AG08396 (cell line): ENCODE measurements around the gene ARFGEF2.
"Not testable (repeated sequence)": the region's sequence is repeated elsewhere in the genome, so short reads cannot be mapped to it uniquely, and the experiment has no call there.

Source experiments
- DNase-seq: peaks from one replicate; pipeline ENCODE4 v3.0.0; 2012; ENCODE audit warnings: low spot score, mixed read lengths

Gene ARFGEF2

DNA sequence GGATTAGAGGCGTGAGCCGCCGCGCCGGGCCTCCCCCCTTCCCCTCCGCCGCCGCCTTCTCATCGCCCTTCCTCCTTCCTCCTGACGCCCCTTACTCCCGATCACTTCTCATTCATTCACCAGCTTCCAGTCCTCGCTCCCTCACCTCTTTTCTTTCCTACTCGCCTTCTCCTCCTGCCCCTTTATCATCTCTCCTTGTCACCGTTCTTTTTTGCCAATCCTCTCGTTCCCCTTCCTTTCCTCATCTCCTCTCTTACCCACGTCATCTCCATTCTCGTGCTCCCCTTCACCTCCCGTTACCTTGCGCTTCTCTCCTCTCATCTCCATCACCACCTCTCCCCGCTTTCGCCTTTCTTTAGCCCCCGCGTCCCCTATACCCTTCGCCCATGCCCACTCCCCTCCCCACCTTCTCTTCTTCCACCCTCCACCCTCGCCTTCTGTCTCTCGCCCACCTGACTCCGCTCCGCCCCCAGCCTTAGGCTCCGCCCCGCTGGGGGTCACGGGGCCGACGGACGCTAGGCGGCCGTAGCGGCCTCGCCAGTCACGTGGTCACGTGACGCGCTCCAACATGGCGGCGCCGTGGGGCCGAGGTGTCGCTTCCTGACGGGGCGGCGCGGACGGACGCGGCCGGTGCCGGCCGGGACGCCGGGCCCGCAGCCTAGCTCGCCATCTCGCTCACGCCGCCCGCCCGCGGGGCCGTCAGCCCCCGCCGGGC, at the start of gene ARFGEF2:
TSS of gene ARFGEF2 (plus strand) at position 544 of the 715 bp plus-strand sequence. CDS start 179 bp downstream, outside the sequence.
- peak; percentile 98 for DNase-seq

DNA sequence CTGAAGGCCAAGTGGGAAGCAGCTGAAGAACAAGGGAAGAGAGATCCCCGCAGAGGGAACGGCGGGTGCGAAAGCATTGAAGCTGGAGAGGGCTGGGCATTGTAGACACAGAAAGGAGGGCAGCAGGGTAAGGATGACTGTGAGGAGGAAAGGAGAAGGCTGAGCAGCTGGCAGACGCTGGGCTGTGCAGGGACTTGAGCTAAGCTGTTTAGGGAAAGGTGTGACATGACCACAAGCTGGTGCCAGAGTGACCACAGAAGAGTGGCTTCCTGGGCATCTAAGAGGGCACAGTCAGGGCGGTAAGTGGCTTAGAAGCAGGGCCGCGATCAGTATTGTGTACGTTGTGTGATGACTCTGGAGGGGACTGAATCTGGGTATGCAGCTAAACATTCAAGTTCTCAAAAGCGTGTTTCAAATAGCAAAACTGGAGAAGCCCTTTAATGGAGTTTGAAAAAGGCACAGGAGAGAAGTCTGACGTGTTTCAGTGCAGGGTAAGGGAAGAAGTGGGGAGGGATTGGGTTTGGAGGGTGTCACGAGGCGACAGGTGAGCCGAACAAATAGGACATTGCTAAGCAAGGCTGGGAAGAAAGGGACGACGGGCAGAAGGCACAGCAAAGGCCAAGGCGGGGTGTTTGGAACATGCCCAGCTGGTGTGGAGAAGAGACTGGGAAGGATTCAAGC, 46.1 kb upstream of the ARFGEF2 start:
- DNase-seq: no peak

DNA sequence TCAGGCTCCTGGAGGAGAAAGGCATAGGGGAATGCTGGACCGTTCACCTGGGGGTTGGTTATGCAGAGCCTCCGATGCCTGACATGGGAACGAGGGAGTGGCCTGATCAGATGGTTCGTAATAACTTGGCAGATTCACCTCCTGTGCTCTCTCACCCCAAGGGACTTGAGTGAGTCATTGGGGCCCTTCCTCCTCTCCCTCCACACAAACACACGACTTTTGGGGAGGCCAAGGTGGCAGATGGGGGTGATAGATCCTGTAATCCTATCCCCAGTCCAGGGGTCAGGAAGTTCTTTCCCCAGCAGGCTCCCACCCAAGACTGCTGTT, 45.6 kb upstream of the ARFGEF2 start:
- DNase-seq: no peak

DNA sequence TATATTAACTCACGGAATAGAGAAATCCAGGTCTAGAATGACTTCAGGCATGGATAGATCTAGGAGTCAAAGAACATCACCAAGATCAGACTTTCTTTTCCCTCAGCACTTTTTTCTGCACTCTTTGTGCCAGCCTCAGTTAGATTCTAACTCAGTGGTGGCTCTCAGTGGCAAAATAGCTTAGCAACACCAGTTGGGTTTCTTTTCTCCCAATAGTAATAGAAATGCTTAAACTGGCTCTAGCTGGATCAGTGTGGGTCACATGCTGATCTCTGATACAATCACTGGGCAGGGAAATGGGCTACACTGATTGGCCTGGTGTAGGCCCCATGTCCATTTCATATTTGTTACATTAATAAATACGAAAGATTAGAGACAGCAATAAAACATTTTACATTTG, 44.2 kb upstream of the ARFGEF2 start:
- peak; percentile 30 for DNase-seq

DNA sequence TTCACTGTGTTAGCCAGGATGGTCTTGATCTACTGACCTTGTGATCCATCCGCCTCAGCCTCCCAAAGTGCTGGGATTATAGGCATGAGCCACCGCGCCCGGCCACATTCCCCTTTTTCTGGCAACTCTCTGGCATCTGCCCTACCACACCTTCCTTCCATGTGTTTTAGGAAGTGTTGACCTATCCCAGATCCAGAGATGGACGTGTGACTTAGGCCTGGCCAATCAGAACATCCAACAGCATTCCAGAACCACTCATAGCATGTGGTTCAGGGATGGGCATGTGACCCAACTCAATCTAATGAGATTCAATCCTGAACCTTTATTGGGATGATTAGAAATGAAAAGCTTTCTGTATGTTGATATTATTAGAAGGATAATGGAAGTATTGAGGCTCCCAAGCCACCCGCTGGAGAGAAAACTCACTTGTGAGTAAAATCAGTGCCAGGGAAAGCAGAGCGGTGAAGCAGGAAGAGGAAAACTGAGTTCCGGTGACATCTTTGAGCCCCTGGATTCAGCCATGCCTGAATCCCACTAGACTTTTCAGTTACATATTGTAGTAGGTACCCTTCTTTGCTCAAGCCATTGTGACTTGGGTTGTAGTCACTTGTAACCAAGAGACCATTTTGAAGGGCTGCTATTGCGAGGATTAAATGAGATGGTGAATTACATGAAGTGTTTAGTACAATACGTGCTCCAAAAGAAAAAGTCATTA, 42.8 kb upstream of the ARFGEF2 start:
- no peak for DNase-seq

DNA sequence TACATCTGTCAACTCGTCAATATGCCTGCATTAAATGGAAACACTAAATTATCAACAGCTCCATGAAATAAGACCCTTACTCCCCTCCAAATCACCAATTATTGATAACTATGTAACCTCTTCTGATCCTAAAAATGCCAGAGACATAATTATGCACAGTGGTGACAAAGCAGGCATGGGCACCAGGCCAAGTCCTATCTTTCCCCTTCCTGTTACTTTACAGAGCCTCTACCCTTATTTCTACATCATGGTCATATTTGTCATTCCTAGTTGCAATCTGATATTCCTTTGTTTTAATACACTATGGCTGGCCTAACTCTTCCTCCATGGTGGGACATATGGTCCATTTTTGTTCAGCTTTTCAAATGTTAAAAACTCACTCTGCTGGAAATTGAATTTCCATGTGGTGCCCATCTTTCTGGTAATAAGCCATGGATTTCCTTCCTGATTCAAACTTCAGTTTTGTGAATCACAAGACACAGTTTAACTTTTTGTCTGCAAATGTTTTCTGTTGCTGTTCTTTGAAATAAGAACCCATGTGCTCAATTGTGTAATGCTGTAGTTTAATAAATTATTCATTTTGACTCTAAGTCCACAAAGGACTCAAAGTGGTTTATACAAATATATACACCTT, 41.8 kb upstream of the ARFGEF2 start:
- DNase-seq: no peak

DNA sequence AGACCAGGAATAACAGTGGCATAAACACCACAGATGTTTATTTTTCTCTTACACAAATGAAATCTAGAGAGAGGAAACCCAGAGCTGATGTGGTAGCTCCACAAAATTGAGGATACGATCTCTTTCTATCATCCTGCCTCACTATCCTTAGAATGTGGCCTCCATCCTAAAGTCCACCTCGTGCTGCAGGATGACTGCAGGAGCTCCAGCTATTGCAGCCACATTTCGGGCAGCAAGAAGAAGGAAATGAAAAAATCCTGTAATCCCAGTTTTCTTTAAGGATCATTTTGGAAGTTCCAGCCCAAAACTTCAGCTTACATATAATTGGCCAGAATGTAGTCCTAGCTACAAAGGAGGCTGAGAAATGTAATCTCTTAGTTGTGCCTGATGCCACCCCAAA, 41.2 kb upstream of the ARFGEF2 start:
- DNase-seq: no peak

DNA sequence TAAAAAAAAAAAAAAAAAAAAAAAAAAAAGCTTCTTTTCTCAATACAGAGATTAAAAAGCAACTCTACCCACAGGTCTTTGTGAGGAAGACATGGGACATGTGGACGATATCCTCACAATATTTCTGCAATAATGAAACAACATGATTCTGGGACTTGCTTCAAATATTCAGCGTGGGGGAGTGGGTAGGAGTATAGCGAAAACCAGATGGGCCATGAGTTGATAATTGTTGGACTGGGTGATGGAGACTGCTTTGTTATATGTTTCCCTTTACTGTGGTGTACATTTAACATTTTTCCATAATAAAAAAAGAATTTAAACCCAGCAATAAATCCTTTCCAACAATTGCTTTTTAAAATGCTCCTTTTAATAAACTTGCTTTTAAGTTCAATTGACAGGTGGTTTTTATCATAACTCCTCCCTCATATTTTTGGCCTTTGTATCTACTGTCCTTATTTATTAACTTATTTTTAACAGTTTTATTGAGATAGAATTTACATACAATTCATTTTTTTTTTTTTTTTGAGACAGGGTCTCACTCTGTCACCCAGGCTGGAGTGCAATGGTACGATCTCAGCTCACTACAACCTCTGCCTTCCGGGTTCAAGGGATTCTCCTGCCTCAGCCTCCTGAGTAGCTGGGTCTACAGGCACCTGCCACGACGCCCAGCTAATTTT, 40.4 kb upstream of the ARFGEF2 start:
- DNase-seq: no peak

DNA sequence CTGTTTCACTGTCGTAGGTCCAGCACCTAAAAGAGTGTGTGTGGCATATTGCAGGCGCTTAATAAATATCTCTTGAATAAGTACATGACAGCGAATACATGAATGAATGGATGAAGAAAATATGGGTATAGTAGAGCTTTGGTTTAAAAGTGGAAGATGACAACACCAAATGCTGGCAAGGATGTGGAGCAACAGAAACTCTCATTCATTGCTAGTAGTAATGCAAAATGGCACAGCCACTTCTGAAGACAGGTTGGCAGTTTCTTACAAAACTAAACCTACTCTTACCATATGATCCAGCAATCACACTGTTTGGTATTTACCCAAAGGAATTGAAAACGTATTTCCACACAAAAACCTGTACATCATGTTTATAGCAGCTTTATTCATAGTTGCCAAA, 36.3 kb upstream of the ARFGEF2 start:
- DNase-seq: no peak

DNA sequence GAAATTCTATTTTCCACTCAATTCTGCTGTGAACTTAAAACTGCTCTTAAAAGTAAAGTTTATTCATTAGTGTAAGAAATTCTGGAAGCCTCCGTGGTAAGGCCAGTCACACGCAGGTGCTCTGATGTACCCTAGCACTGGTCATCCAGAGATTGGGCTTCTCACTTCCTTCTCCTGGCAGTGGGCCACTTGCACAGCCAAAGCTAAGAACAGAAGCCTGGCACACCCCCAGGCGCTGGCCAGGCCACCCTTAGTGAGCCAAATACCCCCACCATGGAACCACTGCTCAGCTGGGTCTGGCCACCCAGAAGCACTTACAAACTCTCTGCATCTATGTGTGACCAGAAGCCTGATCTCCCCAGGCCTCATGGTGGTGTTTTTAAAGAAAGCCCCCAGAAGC, 35.3 kb upstream of the ARFGEF2 start:
- DNase-seq: no peak

DNA sequence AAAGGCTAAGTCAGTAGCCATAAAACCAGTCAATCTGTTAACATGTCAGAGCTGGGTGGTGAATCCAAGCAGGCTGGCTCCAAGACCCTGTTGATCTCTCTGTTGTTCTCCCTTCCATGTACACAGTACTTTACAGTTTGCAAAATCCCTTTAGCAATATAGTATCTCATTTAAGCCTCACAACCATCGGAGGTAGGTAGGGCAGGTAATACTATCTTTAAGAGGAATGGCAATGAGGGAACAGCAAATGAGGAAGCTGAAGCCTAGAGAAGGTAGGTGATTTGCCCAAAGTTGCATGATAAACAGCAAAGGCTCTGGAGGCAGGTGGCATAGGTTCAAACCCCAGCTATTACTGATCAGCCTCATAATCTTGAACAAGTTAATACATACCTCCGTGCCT, 34.7 kb upstream of the ARFGEF2 start:
- DNase-seq: no peak

DNA sequence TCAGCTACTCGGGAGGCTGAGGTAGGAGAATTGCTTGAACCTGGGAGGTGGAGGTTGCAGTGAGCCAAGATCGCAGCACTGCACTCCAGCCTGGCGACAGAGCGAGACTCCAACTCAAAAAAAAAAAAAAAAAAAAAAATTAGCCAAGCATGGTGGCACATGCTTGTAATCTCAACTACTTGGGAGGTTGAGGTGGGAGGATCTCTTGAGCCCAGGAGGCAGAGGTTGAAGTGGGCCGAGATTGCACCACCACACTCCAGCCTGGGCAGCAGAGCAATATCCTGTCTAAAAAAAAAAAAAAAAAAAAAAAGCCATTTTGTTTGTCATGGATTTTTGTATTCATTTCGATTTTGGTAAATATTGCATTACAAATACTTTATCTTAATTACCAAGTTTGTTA, 33.0 kb upstream of the ARFGEF2 start:
- not testable (repeated sequence) for DNase-seq

DNA sequence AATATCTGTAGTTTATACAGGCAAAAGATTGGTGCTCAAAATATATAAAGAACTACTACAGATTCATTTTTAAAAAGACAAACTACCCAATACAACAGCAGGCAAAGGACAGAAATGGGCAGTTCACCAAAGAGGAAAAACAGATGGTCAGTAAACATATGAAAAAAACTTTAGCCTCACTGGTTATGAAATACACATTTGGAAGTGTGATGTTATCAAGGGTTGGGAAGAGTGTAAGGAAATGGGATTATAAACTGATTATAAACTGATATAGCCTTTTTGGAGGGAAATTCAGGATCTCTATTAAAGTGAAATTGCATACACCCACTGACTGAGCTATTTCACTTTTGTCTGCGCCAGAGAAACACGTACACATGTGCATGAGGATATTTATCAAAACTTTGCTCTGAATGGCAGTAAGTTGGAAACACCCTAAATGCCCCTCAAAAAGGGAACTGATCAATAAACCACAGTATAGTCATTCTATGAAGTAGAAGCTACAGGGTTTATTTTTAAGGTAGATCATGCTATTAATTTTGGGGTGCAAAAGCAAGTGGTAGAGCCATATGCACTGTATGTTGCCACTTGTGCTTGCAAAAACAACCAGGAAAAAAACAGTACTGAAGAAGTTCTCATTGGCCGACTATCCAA, 32.2 kb upstream of the ARFGEF2 start:
- DNase-seq: no peak

DNA sequence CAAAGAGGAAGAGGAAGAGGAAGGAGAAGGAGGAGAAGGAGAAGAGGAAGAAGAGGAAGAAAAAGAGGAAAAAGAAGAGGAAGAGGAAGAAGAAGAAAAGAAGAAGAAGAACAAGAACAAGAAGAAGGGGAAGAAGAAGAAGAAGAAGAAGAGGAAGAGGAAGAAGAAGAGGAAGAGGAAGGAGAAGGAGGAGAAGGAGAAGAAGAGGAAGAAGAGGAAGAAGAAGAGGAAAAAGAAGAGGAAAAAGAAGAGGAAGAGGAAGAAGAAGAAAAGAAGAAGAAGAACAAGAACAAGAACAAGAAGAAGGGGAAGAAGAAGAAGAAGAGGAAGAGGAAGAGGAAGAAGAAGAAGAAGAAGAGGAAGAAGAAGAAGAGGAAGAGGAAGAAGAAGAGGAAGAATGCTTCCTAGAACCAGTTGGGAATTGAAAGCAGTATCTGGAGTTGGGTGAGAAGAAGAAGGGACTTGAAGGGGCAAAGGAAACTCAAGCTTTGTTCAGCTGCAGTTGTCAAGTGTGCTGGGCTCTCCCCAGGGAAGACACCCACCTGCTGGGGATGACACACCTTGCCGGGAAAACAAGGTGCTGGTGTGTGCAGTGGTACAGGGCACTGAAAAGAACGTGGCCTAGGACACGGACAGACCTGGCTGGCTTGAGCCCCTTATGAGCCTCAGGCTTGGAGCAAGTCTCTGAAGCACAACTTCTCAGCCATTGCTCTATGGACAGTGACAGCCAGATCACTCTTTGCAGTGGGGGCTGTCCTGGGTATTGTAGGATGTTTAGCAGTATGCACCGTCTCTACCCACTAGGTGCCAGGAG, 30.1 kb upstream of the ARFGEF2 start:
- no peak for DNase-seq

DNA sequence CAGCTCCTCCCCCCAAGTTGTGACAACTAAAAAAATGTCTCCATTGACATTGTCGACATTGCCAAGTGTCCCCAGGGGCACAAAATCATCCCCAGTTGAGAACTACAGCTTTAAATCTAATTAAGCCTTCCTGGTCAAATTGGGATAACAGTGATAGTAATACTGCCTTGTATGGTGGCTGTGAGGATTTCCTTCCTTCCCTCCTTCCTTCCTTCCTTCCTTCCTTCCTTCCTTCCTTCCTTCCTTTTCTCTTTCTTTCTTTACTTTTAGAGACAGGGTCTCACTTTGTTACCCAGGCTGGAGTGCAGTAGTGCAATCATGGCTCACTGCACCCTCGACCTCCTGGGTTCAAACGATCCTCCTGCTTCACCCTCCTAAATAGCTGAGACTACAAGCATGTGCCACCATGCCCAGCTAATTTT, 29.5 kb upstream of the ARFGEF2 start:
- DNase-seq: no peak

DNA sequence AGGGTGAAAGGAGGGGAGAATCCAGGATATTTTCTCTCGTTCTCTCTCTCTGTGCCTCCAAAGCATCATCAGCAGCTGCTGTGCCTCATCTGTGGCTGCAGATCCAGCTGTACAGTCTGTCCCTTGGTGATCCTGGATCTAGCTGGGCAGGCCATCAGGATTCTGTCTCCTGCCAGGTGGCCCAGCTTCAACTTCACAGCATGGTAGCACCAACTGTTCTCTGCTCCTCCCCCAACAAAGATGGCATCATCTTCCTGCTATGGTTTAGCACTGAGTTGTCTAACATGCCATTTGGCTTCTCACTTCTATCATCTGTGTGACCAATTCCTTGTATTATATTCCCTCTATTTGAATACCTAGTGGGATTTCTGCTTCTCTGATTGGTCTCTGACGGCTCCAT, 28.6 kb upstream of the ARFGEF2 start:
- DNase-seq: no peak

DNA sequence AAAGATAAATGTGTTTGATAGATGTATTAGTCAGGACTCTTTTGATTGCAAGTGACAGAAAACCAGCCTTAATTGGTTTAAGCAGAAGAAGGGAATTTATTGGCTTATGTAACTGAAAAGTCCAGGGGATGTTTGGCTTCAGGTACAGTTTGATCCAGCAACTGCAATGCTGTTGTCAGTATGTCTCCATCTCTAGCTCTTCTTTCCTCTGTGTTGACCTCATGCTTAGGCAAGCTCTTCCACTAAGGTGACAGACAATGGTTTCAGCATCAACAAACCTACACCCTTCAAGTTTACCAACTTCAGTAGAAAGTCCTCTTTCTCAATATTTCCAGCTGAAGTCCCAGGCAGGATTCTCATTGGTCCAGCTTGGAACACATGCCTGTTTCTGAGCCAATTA, 28.1 kb upstream of the ARFGEF2 start:
- no peak for DNase-seq

DNA sequence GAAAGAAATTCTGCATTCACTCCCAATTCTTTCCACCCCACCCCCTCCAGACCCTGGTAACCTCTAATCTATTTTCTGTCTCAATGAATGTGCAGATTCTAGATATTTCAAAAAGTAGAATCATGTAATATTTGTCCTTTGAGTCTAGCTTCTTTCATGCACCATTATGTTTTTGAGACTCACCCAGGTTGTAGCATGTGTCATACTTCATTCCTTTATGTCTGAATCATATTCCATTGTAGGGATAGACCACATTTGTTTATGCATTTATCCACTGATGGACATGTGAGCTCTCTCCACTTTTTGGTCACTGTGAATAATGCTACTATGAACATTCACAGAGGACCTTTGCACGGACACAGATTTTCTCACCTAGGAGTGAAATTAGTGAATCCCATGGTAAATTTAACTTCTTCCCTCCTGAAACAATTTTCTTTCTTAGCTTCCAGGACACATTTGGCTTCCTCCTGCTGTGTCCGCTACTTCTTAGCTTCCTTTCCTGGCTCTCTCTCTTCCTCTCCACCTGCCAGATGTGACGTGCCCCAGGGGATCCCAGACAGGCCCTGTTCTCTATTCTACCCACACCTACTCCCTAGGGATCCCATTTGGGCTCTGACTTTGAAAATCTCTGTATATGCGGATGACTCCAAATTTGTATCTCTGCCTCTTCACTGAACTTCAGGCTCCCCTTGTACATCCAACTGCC, 24.1 kb upstream of the ARFGEF2 start:
- DNase-seq: peak; percentile 60

DNA sequence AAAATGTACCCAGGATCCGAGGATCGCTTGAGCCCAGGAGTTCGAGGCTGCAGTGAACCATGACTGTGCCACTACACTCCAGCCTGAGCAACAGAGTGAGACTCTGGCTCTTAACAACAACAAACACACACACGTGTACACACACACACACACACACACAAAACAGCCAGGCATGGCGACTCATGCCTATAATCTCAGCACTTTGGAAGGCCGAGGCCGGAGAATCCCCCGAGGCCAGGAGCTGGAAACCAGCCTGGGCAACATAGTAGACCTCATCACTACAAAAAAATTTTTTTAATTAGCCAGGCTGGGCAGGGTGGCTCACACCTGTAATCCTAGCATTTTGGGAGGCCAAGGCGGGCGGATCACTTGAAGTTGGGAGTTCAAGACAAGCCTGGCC, 23.3 kb upstream of the ARFGEF2 start:
- DNase-seq: no peak

DNA sequence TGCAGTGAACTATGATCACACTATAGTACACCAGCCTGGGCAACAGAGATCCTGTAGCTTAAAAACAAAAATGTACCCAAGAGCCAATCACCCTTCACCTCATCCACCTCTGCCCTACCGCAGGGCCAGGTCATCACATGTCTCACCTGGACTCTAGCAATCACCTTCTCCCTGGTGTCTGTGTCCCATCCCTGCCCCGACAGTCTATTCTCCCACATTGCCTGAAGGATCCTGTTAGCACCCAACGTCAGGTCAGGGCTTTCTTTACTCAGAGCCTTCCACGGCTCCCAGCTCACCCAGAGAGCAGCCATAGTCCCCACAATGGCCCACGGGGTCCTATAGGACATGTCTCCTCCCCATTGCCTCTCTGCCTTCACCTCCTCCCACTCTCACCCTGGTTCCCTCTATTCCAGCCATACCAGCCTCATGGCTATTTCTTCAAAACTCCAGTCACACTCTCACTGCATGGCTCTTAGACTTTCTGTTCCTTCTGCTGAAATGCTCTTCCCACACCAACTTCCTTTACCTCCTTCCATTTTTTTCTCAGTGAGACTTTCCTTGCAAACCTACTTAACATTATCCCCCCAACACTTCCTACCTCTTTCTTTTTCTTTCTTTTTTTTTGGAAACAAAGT, 22.5 kb upstream of the ARFGEF2 start:
- no peak for DNase-seq
